Keratinocyte (primary cell): ENCODE measurements around the gene ZFP36L2. TPM values are rescaled to one million over a fixed set of nuclear protein-coding genes. Genes with fewer than 3 reads are reported as not detected.

Experiments
- DNase-seq: peaks from one replicate; pipeline ENCODE4 v3.0.0-alpha.2; 2011; ENCODE audit warnings: low read depth, missing footprints, low spot score
- FAIRE-seq: peaks from 2 replicates; lab custom pipeline; 2011; peaks lifted over from hg19 to GRCh38; lab: Jason Lieb, UNC
- H2AFZ ChIP-seq: 2 replicates; pipeline ENCODE4 v1.6.0; 2012; ENCODE audit warnings: low read length, control low read depth, inconsistent platforms; ENCODE audit not compliant: control insufficient read depth
- H3K27ac ChIP-seq: 2 replicates; pipeline ENCODE4 v1.5.1; 2011; ENCODE audit warnings: low read length; ENCODE audit not compliant: control insufficient read depth, insufficient read depth
- H3K27me3 ChIP-seq: 3 replicates; pipeline ENCODE4 v1.6.0; 2011; ENCODE audit warnings: low read length; ENCODE audit not compliant: control insufficient read depth, insufficient read depth; ENCODE audit errors: extremely low read depth
- H3K36me3 ChIP-seq, 2 experiments: 2 replicates in 1 of 2; 3 replicates in 1 of 2; pipeline ENCODE4 v1.5.1; 2011; ENCODE audit warnings: low read length in 2 of 2, mild to moderate bottlenecking in 1 of 2; ENCODE audit not compliant: control insufficient read depth in 2 of 2, insufficient read depth in 2 of 2; ENCODE audit errors: extremely low read depth in 1 of 2
- H3K4me1 ChIP-seq: 3 replicates; pipeline ENCODE4 v1.5.1; 2011; ENCODE audit warnings: low read length; ENCODE audit not compliant: control insufficient read depth, insufficient read depth; ENCODE audit errors: extremely low read depth
- H3K4me2 ChIP-seq: 3 replicates; pipeline ENCODE4 v1.6.0; 2011; ENCODE audit warnings: low read depth, low read length; ENCODE audit not compliant: control insufficient read depth, insufficient read depth; ENCODE audit errors: extremely low read depth
- H3K4me3 ChIP-seq, 3 experiments: fragments of 200-600 bp in 1 of 3; sonication (generic) in 1 of 3; 2 replicates in 2 of 3; 3 replicates in 1 of 3; pipeline ENCODE4 v1.5.1; 2011 to 2016; ENCODE audit warnings: low read length in 3 of 3, mild to moderate bottlenecking in 3 of 3, control low read depth in 2 of 3, inconsistent platforms in 1 of 3, low read depth in 1 of 3, mixed read lengths in 1 of 3, mixed run types in 1 of 3, moderate library complexity in 1 of 3; ENCODE audit not compliant: control insufficient read depth in 2 of 3, insufficient read depth in 2 of 3; ENCODE audit errors: extremely low read depth in 1 of 3
- H3K79me2 ChIP-seq: 2 replicates; pipeline ENCODE4 v1.6.0; 2012; ENCODE audit warnings: low read length; ENCODE audit not compliant: control insufficient read depth, insufficient read depth
- H3K9ac ChIP-seq: 3 replicates; pipeline ENCODE4 v1.6.0; 2011; ENCODE audit warnings: low read length; ENCODE audit not compliant: control insufficient read depth, insufficient read depth; ENCODE audit errors: extremely low read depth
- H3K9me1 ChIP-seq: 3 replicates; pipeline ENCODE4 v1.6.0; 2011; ENCODE audit warnings: low read length; ENCODE audit not compliant: control insufficient read depth, insufficient read depth; ENCODE audit errors: extremely low read depth
- H3K9me3 ChIP-seq: 2 replicates; pipeline ENCODE4 v1.5.1; 2012; ENCODE audit warnings: low read depth, low read length; ENCODE audit not compliant: control insufficient read depth
- H4K20me1 ChIP-seq: 3 replicates; pipeline ENCODE4 v1.6.0; 2011; ENCODE audit warnings: low read length; ENCODE audit not compliant: control insufficient read depth, insufficient read depth; ENCODE audit errors: extremely low read depth
- CTCF ChIP-seq, 3 experiments: IDR thresholded peaks in 1 of 3; conservative IDR thresholded peaks in 1 of 3; optimal IDR thresholded peaks in 1 of 3; 2 replicates in 2 of 3; 3 replicates in 1 of 3; pipeline versions ENCODE3 to v1.5.1; 2011; ENCODE audit warnings: low read length in 3 of 3, mild to moderate bottlenecking in 3 of 3, moderate library complexity in 2 of 3, control low read depth in 1 of 3, inconsistent platforms in 1 of 3; ENCODE audit not compliant: insufficient read depth in 2 of 3; ENCODE audit errors: extremely low read depth in 1 of 3
- EZH2 ChIP-seq: IDR thresholded peaks from one replicate; pipeline ENCODE4 v1.6.1; 2012; ENCODE audit warnings: inconsistent platforms, mild to moderate bottlenecking, low read length, moderate library complexity
- dilution Hi-C: fragments of 300-500 bp; cut with MboI; formaldehyde crosslinking; loops from one replicate; pipeline ENCODE4 v1.7.0; 2020; ENCODE audit warnings: low sequenced_read_pairs; ENCODE audit not compliant: extremely low pct_ligation_motif_present
- polyA plus RNA-seq, 5 experiments: library from polyadenylated mRNA; depleted of rRNA in 3 of 5; stranded (reverse) in 3 of 5; stranded (forward) in 1 of 5; unstranded in 1 of 5; fragments of >200 nt; gene quantifications; 1 replicate in 1 of 5; 2 replicates in 3 of 5; 3 replicates in 1 of 5; pipeline versions ENCODE4 v1.2.1 to v1.2.3, GENCODE V29; 2011 to 2012; ENCODE audit warnings: missing spikeins in 2 of 5, low read depth in 1 of 5, low replicate concordance in 1 of 5

Gene ZFP36L2
- polyA plus RNA-seq, 1 donor (not counting 4 experiments of a cell fraction or from before 2014, with no cell fraction given) = 52.4 TPM

- TF ChIP-seq EZH2 = no peak
- no peak for TF ChIP-seq CTCF (optimal IDR thresholded peaks at IDR 0.05 in 1 of 3, IDR thresholded peaks at IDR 0.05 in 1 of 3, conservative IDR thresholded peaks at IDR 0.05 in 1 of 3; ENCODE audit: extremely low read depth in 1 of 3, insufficient read depth in 2 of 3, low read length in 3 of 3)
- Histone ChIP-seq H2AFZ (no peak overlapping the region), H3K27me3 (no peaks in the 10 kb centered on the region), H3K9me1 (no peaks in the 10 kb centered on the region), H3K9me3 (no peaks in the 10 kb centered on the region), H3K79me2 (no peaks in the 10 kb centered on the region), H3K36me3 (no peaks in the 10 kb centered on the region), H3K9ac (no peak overlapping the region), H3K4me1 (no peaks in the 10 kb centered on the region), H3K27ac (no peak overlapping the region), H3K4me3 (no peak overlapping the region), H4K20me1 (no peaks in the 10 kb centered on the region), H3K4me2 (no peak overlapping the region)
- dilution Hi-C loops = no loop called here
- FAIRE-seq = no peak
- no peak for DNase-seq
These were observed 32.7 kb downstream of the ZFP36L2 start for GRCh38 chr2:43193652-43194120.

- Histone ChIP-seq H3K4me2 (no peak overlapping the region), H4K20me1 (no peaks in the 10 kb centered on the region), H3K36me3 (no peaks in the 10 kb centered on the region), H3K4me1 (no peaks in the 10 kb centered on the region), H3K9me3 (no peaks in the 10 kb centered on the region), H3K79me2 (no peaks in the 10 kb centered on the region), H3K27me3 (no peaks in the 10 kb centered on the region), H3K4me3 (no peak overlapping the region), H3K9me1 (no peaks in the 10 kb centered on the region), H3K27ac (no peak overlapping the region), H3K9ac (no peak overlapping the region), H2AFZ (no peak overlapping the region)
- TF ChIP-seq CTCF (optimal IDR thresholded peaks at IDR 0.05 in 1 of 3, IDR thresholded peaks at IDR 0.05 in 1 of 3, conservative IDR thresholded peaks at IDR 0.05 in 1 of 3; ENCODE audit: extremely low read depth in 1 of 3, insufficient read depth in 2 of 3, low read length in 3 of 3) = no peak
- TF ChIP-seq EZH2 = no peak
- DNase-seq (no peak), FAIRE-seq (no peak)
- dilution Hi-C loops = no loop called here
These were observed 33.4 kb downstream of the ZFP36L2 start for GRCh38 chr2:43192744-43193651.
